Activated naive CD4-positive, alpha-beta T cell treated with anti-CD3 and anti-CD28 coated beads for 36 hours (primary cell): ENCODE results near the gene CHRND. TPM values are rescaled to one million over a fixed set of nuclear protein-coding genes. Genes with fewer than 3 reads are reported as not detected.
"Not testable (repeated sequence)": the region's sequence is repeated elsewhere in the genome, so short reads cannot be mapped to it uniquely, and the experiment has no call there.

Experiments used
- CTCF ChIA-PET: fragments of 350-600 bp; sonication (Branson Sonifier 250); formaldehyde crosslinking; loops from one replicate; lab custom pipeline; 2021; ENCODE audit warnings: antibody characterized with exemption; lab: Charles Lee
- DNase-seq: peaks from one replicate; pipeline ENCODE4 v3.0.0-alpha.2; 2020
- H3K27ac Mint-ChIP-seq: one replicate; pipeline ENCODE4 v1.8.0; 2021; ENCODE audit warnings: mild to moderate bottlenecking, mixed read lengths
- H3K27me3 Mint-ChIP-seq: one replicate; pipeline ENCODE4 v1.8.0; 2021; ENCODE audit warnings: low read depth, mixed read lengths
- H3K36me3 Mint-ChIP-seq: one replicate; pipeline ENCODE4 v1.8.0; 2021; ENCODE audit warnings: low read depth, mixed read lengths
- H3K4me1 Mint-ChIP-seq: one replicate; pipeline ENCODE4 v1.8.0; 2021; ENCODE audit warnings: low read depth, mixed read lengths
- H3K4me3 Mint-ChIP-seq: one replicate; pipeline ENCODE4 v1.8.0; 2021; ENCODE audit warnings: mild to moderate bottlenecking, moderate library complexity, mixed read lengths
- H3K9me3 Mint-ChIP-seq: one replicate; pipeline ENCODE4 v1.8.0; 2021; ENCODE audit warnings: mixed read lengths
- intact Hi-C: fragments of 100-400 bp; cut with micrococcal nuclease; formaldehyde crosslinking; loops from one replicate; pipeline ENCODE4 v1.15.1; 2023
- total RNA-seq, 2 experiments: library from RNA; stranded (reverse); gene quantifications; one replicate each; pipeline ENCODE4 v1.2.3, GENCODE V29; 2021

CHRND gene
- total RNA-seq, 2 experiments from 2014 or later = not detected

DNA sequence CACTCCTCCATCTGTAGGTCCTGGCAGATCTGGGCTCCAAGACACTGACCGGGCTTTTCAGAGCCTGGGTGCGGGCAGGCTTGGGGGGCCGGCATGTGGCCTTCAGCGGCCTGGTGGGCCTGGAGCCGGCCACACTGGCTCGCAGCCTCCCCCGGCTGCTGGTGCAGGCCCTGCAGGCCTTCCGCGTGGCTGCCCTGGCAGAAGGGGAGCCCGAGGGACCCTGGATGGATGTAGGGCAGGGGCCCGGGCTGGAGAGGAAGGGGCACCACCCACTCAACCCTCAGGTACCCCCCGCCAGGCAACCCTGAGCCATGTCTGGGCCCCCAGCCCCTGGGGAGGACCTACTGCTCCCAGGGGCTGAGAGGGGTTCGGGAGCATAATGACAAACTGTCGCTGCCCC, 761 bp upstream of the CHRND start:
- CTCF ChIA-PET = no interaction called here
- Mint-ChIP-seq H3K36me3 (no peaks in the 10 kb centered on the region), H3K4me1 (peaks cover 21% of the 10 kb centered on the region), H3K9me3 (no peaks in the 10 kb centered on the region), H3K27me3 (peaks cover 46% of the 10 kb centered on the region), H3K4me3 (no peak overlapping the region), H3K27ac (no peak overlapping the region)
- intact Hi-C loops = loop anchor here (10.0 kb wide), 2 partner anchors 180 to 600 kb away; partner anchors contain the start of gene NPPC
- no peak for DNase-seq

DNA sequence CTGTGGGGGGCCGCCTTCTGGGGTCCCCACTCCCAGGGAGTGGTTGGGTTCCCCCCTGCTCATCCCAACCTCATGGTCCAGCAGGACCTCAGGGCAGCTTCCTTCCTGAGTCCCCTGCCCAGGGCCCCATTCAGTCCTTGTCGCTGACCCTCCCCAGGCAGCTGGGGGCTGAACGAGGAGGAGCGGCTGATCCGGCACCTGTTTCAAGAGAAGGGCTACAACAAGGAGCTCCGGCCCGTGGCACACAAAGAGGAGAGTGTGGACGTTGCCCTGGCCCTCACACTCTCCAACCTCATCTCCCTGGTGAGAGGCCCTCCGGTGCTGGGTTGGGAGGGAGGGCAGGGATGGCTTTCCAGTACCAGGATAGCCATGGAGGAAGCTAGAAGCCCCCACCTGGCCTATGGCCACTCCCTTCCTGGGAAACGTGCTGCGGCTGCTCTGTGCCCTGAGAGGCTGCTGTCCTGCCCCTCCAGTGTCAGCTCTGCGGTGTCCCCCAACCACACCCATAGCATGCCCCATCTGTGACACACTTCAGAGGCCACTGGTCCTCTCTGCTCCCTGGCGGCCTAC, 497 bp downstream of the CHRND start:
- H3K36me3 Mint-ChIP-seq = no peaks in the 10 kb centered on the region
- CTCF ChIA-PET = interaction anchor here (1.1 kb wide), 1 partner anchor 87 kb away, joined by 5 read pairs; no protein-coding TSS in a partner anchor
- no peak overlapping the region for H3K4me3 Mint-ChIP-seq
- no peak overlapping the region for H3K27ac Mint-ChIP-seq
- intact Hi-C loops = loop anchor here (10.0 kb wide), 2 partner anchors 182 to 602 kb away; partner anchors contain the start of gene NPPC
- H3K9me3 Mint-ChIP-seq = no peaks in the 10 kb centered on the region
- H3K4me1 Mint-ChIP-seq = peaks cover 20% of the 10 kb centered on the region
- peaks cover 38% of the 10 kb centered on the region for H3K27me3 Mint-ChIP-seq
- no peak for DNase-seq

DNA sequence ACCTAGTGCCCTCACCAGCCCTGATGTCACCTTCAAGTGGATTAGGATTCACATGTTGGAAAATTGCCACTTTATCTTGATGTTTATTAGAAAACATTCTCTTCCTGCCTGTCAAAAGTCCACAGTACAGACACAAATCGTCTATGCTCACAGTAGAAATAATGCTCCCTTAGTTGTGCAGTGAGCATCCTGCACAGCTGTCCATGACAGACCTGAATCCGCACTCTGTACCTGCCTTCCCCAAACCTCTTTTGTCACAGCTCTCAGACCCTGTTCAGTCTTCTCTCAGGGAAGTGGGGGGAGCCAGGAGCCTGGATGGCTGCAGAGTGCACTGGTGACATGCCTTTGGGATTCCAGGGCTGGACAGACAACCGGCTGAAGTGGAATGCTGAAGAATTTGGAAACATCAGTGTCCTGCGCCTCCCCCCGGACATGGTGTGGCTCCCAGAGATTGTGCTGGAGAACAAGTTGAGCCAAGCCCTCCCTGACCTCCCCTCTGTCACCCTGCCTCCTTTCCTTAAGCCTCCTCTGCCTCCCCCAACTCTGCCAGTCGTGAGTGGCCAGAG, 2.0 kb downstream of the CHRND start:
- Mint-ChIP-seq H3K27ac (no peak overlapping the region), H3K36me3 (no peaks in the 10 kb centered on the region), H3K4me1 (peaks cover 15% of the 10 kb centered on the region), H3K9me3 (no peaks in the 10 kb centered on the region), H3K4me3 (no peak overlapping the region), H3K27me3 (peaks cover 33% of the 10 kb centered on the region)
- DNase-seq = no peak
- CTCF ChIA-PET = no interaction called here
- intact Hi-C loops = loop anchor here (10.0 kb wide), 2 partner anchors 183 to 603 kb away; partner anchors contain the start of gene NPPC

GRCh38 chr2:232528746-232529460, 2.9 kb downstream of the CHRND start:
- H3K27me3 Mint-ChIP-seq = peaks cover 30% of the 10 kb centered on the region
- no peaks in the 10 kb centered on the region for H3K9me3 Mint-ChIP-seq
- peak; percentile 20 for DNase-seq
- intact Hi-C loops = loop anchor here (10.0 kb wide), 2 partner anchors 184 to 604 kb away; partner anchors contain the start of gene NPPC
- H3K27ac Mint-ChIP-seq = no peak overlapping the region
- CTCF ChIA-PET = no interaction called here
- H3K36me3 Mint-ChIP-seq = no peaks in the 10 kb centered on the region
- no peak overlapping the region for H3K4me3 Mint-ChIP-seq
- peaks cover 10% of the 10 kb centered on the region for H3K4me1 Mint-ChIP-seq

DNA sequence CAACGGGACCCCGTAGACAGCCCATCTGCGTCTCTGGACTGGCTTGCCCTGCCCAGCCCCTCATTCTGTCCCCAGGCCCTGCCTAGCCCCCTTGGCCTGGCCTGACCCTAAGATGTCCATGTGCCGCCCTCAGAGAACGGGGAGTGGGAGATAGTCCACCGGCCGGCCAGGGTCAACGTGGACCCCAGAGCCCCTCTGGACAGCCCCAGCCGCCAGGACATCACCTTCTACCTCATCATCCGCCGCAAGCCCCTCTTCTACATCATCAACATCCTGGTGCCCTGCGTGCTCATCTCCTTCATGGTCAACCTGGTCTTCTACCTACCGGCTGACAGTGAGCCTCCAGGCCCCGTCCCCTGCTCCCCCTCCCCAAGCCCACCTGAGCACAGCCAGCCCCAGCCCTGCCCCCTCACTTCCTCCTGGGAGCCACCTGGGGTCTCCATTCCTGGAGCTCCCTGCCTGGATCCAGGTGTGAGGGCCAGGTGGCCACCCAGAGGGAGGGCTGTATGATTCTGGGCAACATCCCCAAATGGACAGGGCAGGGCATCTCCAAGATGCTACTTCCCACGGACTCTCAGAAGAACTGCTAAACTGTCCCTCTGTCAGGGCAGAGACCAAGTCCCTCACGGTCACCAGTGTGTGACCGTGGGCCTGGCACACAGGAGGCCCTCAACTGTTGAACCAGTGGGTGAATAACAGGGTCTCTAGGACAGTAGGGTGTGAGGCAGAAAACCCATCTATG, 4.0 kb downstream of the CHRND start:
- Mint-ChIP-seq H3K27ac (no peak overlapping the region), H3K4me3 (no peak overlapping the region), H3K27me3 (peaks cover 24% of the 10 kb centered on the region), H3K36me3 (no peaks in the 10 kb centered on the region), H3K4me1 (peaks cover 8% of the 10 kb centered on the region), H3K9me3 (no peaks in the 10 kb centered on the region)
- DNase-seq = no peak
- intact Hi-C loops = loop anchor here (10.0 kb wide), 2 partner anchors 185 to 605 kb away; partner anchors contain the start of gene NPPC
- CTCF ChIA-PET = no interaction called here

DNA sequence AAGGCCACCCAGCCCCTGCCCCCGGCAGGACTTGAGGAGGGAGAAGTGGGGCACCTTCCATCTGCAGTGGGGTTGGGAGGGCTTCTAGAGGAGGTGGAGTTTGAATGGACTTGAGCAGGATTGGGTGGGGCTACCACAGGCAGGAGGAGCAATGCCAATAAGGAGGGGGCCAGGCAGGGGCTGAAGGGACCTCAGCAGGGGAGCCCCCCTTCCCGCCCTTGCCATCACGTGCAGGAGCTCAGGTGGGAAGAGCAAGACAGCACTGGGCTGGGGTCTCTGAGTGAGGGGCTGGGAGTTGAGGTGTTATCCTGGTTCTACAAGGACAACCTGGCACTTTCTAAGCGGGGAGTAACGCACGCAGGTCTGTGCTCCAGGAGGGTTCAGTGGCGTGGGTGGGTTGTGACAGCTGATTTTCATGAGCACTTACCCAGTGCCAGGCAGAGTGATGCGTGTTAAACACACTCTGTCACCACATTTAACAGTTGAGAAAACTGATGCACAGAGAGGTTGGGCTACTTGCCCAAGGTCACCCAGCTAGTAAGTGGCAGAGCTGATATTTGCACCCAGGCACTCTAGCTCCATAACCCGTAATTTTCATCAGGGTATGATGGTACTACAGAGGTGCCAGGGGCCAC, 4.8 kb downstream of the CHRND start:
- Mint-ChIP-seq H3K4me1 (peaks cover 8% of the 10 kb centered on the region), H3K4me3 (no peak overlapping the region), H3K27ac (no peak overlapping the region), H3K36me3 (no peaks in the 10 kb centered on the region), H3K9me3 (no peaks in the 10 kb centered on the region), H3K27me3 (peaks cover 22% of the 10 kb centered on the region)
- CTCF ChIA-PET = no interaction called here
- no peak for DNase-seq
- intact Hi-C loops = no loop called here

DNA sequence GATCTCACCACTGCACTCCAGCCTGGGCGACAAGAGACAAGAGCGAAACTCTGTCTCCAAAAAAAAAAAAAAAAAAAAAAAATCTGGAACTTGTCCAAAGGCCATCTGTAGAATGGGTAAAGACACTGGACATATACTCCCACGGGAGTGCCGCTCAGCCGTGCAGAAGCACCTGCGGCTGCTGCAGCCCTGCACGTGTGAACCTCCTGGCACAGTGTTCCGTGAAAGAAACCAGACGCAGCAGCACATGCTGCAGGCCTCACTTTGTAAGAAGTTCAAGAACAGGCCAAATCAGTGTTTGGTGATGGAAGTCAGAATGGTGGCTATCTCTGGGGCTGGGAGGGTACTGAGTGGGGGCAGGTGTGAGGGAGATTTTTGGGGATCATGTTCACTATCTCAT, 6.5 kb downstream of the CHRND start:
- CTCF ChIA-PET = no interaction called here
- intact Hi-C loops = no loop called here
- Mint-ChIP-seq H3K4me1 (peaks cover 8% of the 10 kb centered on the region), H3K36me3 (no peaks in the 10 kb centered on the region), H3K9me3 (no peaks in the 10 kb centered on the region), H3K27ac (no peak overlapping the region), H3K27me3 (peaks cover 18% of the 10 kb centered on the region), H3K4me3 (no peak overlapping the region)
- no peak for DNase-seq

DNA sequence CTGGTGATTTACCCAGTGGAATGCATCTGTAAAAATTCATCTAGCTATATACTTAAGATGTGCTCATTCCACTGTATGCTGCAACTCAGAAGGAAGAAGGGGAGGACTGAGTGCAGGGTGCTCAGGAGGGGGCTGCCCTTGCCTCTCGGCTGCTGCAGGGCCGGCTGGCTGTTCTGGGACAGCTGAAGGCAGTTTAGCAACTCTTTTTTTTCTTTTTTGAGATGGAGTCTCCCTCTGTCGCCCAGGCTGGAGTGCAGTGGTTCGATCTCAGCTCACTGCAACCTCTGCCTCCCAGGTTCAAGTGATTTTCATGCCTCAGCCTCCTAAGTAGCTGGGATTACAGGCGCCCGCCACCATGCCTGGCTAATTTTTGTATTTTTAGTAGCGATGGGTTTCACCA, 6.9 kb downstream of the CHRND start:
- H3K36me3 Mint-ChIP-seq, H3K27ac Mint-ChIP-seq, CTCF ChIA-PET, intact Hi-C loops, H3K4me1 Mint-ChIP-seq, H3K4me3 Mint-ChIP-seq, DNase-seq, H3K9me3 Mint-ChIP-seq: not testable (repeated sequence)
- peaks cover 15% of the 10 kb centered on the region for H3K27me3 Mint-ChIP-seq

DNA sequence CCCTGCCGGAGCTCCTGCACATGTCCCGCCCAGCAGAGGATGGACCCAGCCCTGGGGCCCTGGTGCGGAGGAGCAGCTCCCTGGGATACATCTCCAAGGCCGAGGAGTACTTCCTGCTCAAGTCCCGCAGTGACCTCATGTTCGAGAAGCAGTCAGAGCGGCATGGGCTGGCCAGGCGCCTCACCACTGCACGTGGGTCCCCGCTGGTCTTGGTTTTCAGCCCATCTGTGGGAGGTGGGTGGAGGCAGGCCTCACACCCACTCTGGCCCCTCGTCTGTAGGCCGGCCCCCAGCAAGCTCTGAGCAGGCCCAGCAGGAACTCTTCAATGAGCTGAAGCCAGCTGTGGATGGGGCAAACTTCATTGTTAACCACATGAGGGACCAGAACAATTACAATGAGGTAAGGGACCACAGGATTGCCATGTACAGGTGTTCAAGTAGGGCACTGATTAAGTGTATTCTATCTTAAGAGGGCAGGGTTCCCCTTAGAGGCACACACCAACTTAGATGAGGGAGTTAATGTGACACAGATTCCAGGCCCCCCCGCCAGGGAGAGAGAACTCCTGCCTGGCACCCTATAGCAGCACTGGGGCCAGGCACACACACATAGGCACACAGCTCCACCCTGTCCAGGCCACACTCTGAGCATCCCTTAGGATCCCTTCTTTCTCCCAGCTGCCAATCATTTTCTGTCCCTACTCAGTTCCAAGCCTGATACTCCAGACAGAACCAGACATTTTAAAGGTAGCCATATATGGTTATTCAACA, 8.2 kb downstream of the CHRND start:
- H3K4me3 Mint-ChIP-seq = no peak overlapping the region
- DNase-seq = no peak
- CTCF ChIA-PET = interaction anchor here (1.0 kb wide), 1 partner anchor 13 kb away, joined by 3 read pairs; no protein-coding TSS in a partner anchor
- H3K9me3 Mint-ChIP-seq = no peaks in the 10 kb centered on the region
- H3K27ac Mint-ChIP-seq = no peak overlapping the region
- H3K4me1 Mint-ChIP-seq = no peaks in the 10 kb centered on the region
- H3K27me3 Mint-ChIP-seq = peaks cover 13% of the 10 kb centered on the region
- H3K36me3 Mint-ChIP-seq = no peaks in the 10 kb centered on the region
- intact Hi-C loops = no loop called here

DNA sequence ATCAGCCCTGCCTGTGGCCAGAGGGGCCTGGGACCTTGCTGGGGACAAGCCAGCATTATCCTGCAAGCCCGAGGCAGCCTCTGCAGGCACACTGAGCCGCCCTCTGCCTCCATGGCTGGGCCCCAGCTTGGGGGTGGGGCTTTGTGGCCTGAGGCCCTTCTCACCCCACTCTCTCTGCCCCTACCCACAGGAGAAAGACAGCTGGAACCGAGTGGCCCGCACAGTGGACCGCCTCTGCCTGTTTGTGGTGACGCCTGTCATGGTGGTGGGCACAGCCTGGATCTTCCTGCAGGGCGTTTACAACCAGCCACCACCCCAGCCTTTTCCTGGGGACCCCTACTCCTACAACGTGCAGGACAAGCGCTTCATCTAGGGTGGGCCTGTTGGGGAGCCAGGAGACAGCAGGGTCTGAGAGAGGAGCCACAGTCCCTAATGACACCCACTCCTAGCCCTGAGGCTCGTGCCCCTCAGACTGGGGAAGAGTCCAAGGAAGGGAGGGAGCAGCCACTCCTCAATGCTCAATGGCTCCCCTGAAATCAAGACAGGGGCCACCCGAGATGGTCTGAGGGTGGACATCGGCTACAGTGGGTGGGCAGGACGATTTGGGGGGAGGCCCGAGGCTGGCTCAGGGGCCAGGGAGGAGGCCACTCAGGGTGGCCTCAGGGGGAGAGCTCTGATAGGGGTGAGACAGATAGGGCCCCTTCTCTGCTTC, 9.1 kb downstream of the CHRND start:
- Mint-ChIP-seq H3K4me1 (no peaks in the 10 kb centered on the region), H3K9me3 (no peaks in the 10 kb centered on the region), H3K36me3 (no peaks in the 10 kb centered on the region), H3K27ac (no peak overlapping the region), H3K4me3 (no peak overlapping the region), H3K27me3 (peaks cover 13% of the 10 kb centered on the region)
- CTCF ChIA-PET = no interaction called here
- intact Hi-C loops = no loop called here
- no peak for DNase-seq
